Duodenal mucosa (tissue), 2 donors: ENCODE results near the gene PICALM.

Experiments used
- H3K27ac ChIP-seq: one replicate; pipeline ENCODE4 v1.7.0; 2013; ENCODE audit warnings: low read depth, low read length
- H3K27me3 ChIP-seq, 2 donors: one replicate each; pipeline ENCODE4 v1.7.0; 2013; ENCODE audit warnings: low read length in 2 of 2, control low read depth in 1 of 2; ENCODE audit not compliant: insufficient read depth in 2 of 2, control insufficient read depth in 1 of 2
- H3K36me3 ChIP-seq, 2 donors: one replicate each; pipeline ENCODE4 v1.7.0; 2013; ENCODE audit warnings: low read length in 2 of 2, control low read depth in 1 of 2; ENCODE audit not compliant: insufficient read depth in 2 of 2, control insufficient read depth in 1 of 2
- H3K4me1 ChIP-seq, 2 donors: one replicate each; pipeline ENCODE4 v1.7.0; 2013; ENCODE audit warnings: low read length in 2 of 2, control low read depth in 1 of 2; ENCODE audit not compliant: insufficient read depth in 2 of 2, control insufficient read depth in 1 of 2
- H3K4me3 ChIP-seq, 2 donors: one replicate each; pipeline ENCODE4 v1.7.0; 2013; ENCODE audit warnings: low read length in 2 of 2, low read depth in 1 of 2
- H3K9ac ChIP-seq, 2 donors: one replicate each; pipeline ENCODE4 v1.7.0; 2013; ENCODE audit warnings: low read length in 2 of 2, low read depth in 1 of 2
- H3K9me3 ChIP-seq, 2 donors: one replicate each; pipeline ENCODE4 v1.7.0; 2013; ENCODE audit warnings: low read length in 2 of 2, control low read depth in 1 of 2; ENCODE audit not compliant: control insufficient read depth in 1 of 2

PICALM gene, protein sequence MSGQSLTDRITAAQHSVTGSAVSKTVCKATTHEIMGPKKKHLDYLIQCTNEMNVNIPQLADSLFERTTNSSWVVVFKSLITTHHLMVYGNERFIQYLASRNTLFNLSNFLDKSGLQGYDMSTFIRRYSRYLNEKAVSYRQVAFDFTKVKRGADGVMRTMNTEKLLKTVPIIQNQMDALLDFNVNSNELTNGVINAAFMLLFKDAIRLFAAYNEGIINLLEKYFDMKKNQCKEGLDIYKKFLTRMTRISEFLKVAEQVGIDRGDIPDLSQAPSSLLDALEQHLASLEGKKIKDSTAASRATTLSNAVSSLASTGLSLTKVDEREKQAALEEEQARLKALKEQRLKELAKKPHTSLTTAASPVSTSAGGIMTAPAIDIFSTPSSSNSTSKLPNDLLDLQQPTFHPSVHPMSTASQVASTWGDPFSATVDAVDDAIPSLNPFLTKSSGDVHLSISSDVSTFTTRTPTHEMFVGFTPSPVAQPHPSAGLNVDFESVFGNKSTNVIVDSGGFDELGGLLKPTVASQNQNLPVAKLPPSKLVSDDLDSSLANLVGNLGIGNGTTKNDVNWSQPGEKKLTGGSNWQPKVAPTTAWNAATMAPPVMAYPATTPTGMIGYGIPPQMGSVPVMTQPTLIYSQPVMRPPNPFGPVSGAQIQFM

DNA sequence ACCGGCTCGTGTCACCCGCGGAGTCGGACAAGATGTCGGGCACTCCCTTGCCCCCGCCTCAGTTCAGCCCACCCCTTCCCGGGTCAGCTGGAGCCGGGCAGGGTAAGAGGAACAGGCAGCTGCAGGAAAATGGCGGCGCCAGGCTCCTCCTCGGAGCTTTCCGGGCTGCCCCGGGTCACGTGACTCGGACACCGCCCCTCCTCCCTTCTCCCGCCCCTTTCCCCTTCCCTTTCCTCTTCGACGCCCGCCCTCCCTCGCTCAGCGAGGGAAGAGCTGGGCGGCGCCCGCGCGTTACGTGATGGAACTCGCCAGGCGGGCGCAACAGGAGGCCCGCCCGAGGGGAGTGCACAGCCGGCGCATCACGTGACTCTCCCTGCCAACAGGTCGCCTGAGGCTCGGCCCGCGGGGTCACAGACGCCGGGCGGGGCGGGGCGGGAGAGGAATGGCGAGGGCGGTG, at the start of gene PICALM:
Gene PICALM (minus strand): TSS at position 134 of the 457 bp plus-strand sequence. CDS start 304 bp downstream, outside the sequence.
- H3K27ac ChIP-seq: peak within 1 kb of the TSS; percentile 96
- H3K4me3 ChIP-seq: peak within 1 kb of the TSS; percentile 89 to 94
- no peaks in the 10 kb centered on the region for H3K27me3 ChIP-seq
- H3K9me3 ChIP-seq: no peaks in the 10 kb centered on the region
- no peaks in the 10 kb centered on the region for H3K36me3 ChIP-seq
- H3K9ac ChIP-seq: peak within 1 kb of the TSS; percentile 84 to 100
- peaks cover 25 to 27% of the 10 kb centered on the region in 2 donors for H3K4me1 ChIP-seq

DNA sequence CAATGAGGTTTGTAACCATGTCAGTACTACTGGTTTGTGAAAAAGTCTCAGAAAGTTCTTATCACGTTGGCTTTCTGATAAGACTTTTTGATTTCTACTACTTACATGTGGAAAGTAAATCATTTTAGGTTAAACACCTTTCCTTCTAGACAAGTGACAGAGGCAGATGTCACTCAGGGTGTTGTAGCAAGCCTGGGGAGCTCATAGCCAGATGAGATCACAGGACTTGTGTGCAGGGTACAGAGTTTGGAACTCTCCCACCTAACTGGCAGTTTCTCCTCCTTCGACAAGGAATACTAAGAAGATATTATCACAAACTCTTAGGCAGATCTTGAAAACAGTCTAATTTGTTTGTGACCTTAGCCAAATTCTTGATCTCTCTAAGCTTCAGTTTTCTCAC, 49.4 kb upstream of the PICALM start:
- no peaks in the 10 kb centered on the region for H3K36me3 ChIP-seq
- H3K4me3 ChIP-seq: no peak overlapping the region
- no peak overlapping the region for H3K9ac ChIP-seq
- no peak overlapping the region for H3K27ac ChIP-seq
- H3K9me3 ChIP-seq: no peaks in the 10 kb centered on the region
- H3K4me1 ChIP-seq: peaks cover 5 to 17% of the 10 kb centered on the region in 2 donors
- H3K27me3 ChIP-seq: no peaks in the 10 kb centered on the region

DNA sequence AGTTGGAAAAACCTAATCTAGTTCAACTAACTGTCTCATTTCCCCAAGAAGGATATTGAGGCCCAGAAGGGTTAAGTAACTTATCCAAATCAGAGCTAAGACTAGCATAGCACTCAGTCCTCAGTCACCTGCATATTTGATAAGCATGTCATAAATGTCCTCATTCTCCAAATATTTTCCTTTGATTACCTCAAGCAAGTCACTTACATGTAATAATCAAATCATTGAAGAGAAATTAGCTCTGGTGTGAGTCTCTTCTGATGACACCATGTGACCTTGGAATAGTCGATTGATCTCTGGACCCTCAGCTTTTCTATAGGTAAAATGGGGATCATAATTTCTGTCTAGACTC, 48.8 kb upstream of the PICALM start:
- no peak overlapping the region for H3K9ac ChIP-seq
- H3K9me3 ChIP-seq: no peaks in the 10 kb centered on the region
- no peak overlapping the region for H3K27ac ChIP-seq
- no peak overlapping the region for H3K4me3 ChIP-seq
- no peaks in the 10 kb centered on the region for H3K36me3 ChIP-seq
- peaks cover 5 to 17% of the 10 kb centered on the region in 2 donors for H3K4me1 ChIP-seq
- H3K27me3 ChIP-seq: no peaks in the 10 kb centered on the region

DNA sequence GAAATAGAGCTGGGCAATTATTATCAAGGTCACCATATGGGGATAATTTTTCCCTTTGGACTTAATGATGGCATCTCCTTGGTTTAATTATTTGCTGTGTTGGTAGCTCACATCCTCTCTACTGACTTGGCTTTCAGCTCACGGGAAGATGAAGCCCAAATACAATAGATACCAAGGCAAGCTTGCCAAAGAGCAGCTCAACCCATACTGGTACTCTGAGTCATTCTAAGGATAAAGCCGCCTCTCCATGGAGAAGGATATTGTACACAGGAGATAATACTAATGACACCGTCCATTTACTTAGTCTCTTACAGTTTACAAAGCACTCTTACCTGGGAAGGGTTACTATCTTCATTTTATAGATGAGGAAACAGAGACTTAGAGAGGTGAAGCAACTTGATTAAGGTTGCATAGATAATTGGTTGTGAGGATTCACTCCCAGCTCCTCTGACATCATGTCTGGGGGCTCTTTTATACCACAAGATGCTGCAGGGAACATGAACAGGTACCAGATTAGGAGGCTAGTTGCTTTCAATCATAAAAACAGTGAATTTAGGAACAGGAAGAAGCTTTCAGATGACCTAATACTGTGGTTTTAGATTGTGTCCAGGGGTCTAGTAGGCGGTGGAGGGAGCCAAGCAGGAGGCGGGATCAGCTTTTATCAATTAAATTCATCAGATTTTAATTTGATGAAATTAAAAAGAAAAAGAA, 48.3 kb upstream of the PICALM start:
- H3K36me3 ChIP-seq: no peaks in the 10 kb centered on the region
- H3K9ac ChIP-seq: no peak overlapping the region
- no peaks in the 10 kb centered on the region for H3K9me3 ChIP-seq
- peaks cover 5 to 17% of the 10 kb centered on the region in 2 donors for H3K4me1 ChIP-seq
- no peak overlapping the region for H3K27ac ChIP-seq
- no peak overlapping the region for H3K4me3 ChIP-seq
- no peaks in the 10 kb centered on the region for H3K27me3 ChIP-seq

DNA sequence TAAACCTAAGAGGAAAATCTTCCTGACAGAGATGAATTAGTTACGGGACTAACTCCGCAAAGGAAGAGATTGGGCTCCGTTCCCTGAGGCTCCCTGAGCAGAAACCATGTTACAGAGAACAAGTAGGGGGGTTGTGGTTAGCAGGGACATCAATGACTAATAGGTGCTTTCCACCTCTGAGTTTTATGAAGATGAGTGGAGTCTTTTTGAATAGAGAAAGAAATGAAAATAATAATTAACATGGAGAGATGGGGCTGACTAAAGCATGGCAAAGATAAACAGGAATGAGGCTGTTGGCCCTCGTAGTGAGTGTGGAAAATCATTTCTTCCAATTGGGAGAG, 47.5 kb upstream of the PICALM start:
- Histone ChIP-seq H3K9me3 (no peaks in the 10 kb centered on the region), H3K36me3 (no peaks in the 10 kb centered on the region), H3K4me1 (peaks cover 5 to 17% of the 10 kb centered on the region in 2 donors), H3K4me3 (no peak overlapping the region), H3K27ac (no peak overlapping the region), H3K9ac (no peak overlapping the region), H3K27me3 (no peaks in the 10 kb centered on the region)

DNA sequence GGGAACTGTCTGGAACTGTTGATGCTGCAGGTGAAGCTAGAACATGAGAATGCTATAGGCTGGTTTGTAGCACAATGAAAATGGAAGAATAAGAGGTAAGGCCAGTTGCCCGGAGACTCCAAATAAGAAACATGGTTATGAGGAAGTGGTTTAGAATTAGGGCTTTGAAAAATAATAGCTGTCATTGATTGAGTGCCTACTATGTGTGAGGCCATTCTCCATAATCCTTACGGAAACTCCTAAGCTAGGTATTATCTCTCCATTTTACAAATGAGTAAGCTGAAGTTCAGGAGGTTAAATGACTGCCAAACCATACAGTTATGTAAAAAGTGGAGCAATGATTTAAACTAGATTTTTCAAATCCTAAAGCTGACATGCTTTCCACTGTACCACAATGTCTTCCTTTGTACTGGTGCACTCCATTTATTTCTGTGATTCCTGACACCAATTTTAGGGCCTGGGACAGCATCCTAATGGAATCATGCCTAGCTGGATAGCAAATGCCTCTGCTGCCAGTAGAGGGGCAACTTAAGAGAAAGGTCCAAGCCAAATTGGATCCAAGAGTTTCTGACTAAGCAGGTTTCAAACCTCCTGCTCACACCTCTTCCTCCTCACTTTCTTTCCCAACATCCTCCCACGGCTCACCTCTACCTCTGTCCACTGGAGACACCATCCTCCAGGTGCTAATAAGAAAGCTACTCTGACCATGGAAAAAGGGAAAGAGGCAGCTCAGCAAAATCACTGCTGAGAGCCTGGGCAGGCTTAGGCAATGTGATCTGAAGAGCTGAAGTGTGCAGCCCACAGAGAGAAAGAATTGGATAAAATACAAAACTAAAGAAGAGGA, 46.9 kb upstream of the PICALM start:
- peaks cover 5 to 17% of the 10 kb centered on the region in 2 donors for H3K4me1 ChIP-seq
- no peaks in the 10 kb centered on the region for H3K9me3 ChIP-seq
- H3K27ac ChIP-seq: no peak overlapping the region
- no peaks in the 10 kb centered on the region for H3K27me3 ChIP-seq
- H3K4me3 ChIP-seq: no peak overlapping the region
- H3K9ac ChIP-seq: no peak overlapping the region
- H3K36me3 ChIP-seq: no peaks in the 10 kb centered on the region

DNA sequence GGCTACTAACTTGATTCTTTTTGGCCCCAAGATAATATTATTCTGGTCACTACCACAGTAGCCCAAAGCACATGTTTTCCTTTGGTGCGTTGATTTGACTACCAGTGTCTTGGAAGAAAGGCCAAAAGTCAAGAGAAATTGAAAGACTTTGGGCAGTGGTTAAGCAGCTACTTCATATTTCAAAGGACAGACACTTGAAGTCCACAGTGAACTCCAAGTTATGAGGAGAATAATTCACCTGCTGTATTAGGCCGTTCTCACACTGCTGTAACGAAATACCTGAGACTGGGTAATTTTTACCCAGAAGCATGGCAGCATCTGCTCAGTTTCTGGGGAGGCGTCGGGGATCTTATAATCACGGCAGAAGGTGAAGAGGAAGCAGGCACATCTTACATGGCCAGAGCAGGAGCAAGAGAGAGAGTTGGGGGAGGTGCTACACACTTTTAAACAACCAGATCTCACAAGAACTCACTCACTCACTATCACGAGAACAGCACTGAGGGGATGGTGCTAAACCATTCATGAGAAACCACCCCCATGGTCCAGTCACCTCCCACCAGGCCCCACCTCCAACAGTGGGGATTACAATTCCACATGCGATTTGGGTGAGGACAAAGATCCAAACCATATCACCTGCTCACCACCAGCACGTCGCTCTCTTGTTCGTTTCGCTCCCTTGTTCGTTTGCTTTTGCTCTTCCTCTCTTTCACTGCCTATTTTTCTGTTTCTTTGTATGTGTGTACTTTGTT, 40.2 kb upstream of the PICALM start:
- H3K9me3 ChIP-seq: no peaks in the 10 kb centered on the region
- H3K9ac ChIP-seq: no peak overlapping the region
- no peaks in the 10 kb centered on the region for H3K27me3 ChIP-seq
- no peaks in the 10 kb centered on the region for H3K4me1 ChIP-seq
- no peak overlapping the region for H3K4me3 ChIP-seq
- no peaks in the 10 kb centered on the region for H3K36me3 ChIP-seq
- H3K27ac ChIP-seq: no peak overlapping the region

DNA sequence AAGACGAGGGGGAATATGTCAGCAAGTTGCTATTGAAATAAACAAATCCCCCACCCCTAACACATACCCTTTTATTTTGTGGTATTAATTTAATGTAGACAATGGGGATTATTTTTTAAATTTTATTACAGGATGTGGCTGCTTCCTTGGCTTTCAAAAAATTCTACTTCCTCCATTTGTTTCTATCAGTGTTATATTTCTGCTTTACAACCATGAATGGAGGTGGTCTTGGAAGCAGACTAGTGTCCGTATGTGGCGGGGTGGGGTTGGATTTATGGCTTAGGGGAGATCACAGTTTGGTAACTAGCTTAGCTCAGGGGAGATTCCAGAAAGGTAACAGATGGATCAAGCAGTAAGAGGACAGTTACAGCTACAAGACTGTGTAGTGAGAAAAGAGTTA, 39.3 kb upstream of the PICALM start:
- no peak overlapping the region for H3K4me3 ChIP-seq
- no peaks in the 10 kb centered on the region for H3K4me1 ChIP-seq
- H3K27me3 ChIP-seq: no peaks in the 10 kb centered on the region
- H3K27ac ChIP-seq: no peak overlapping the region
- H3K9ac ChIP-seq: no peak overlapping the region
- H3K9me3 ChIP-seq: no peaks in the 10 kb centered on the region
- no peaks in the 10 kb centered on the region for H3K36me3 ChIP-seq

DNA sequence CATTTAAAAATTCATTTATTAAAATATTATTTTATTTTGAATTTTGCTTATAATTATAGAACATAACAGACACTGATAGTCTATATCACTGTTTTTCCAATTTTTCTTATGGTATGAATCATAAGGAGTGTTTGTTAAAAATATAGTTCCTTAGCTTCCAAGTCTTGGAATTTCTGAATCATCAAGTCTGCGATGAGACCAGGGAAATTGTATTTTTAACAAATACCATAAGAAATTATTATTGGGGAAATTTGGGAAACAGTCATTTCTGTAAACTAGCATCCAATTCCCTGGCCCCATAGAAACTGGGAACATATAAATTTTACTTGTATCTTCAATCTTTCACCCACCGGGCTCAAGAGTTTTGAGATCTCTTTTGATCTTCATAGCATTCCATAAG, 38.0 kb upstream of the PICALM start:
- no peak overlapping the region for H3K9ac ChIP-seq
- no peak overlapping the region for H3K27ac ChIP-seq
- no peaks in the 10 kb centered on the region for H3K27me3 ChIP-seq
- no peaks in the 10 kb centered on the region for H3K36me3 ChIP-seq
- H3K4me1 ChIP-seq: peaks cover 0 to 3% of the 10 kb centered on the region in 2 donors
- no peaks in the 10 kb centered on the region for H3K9me3 ChIP-seq
- no peak overlapping the region for H3K4me3 ChIP-seq
